ENCODE data around the gene ZBED3.

DNA sequence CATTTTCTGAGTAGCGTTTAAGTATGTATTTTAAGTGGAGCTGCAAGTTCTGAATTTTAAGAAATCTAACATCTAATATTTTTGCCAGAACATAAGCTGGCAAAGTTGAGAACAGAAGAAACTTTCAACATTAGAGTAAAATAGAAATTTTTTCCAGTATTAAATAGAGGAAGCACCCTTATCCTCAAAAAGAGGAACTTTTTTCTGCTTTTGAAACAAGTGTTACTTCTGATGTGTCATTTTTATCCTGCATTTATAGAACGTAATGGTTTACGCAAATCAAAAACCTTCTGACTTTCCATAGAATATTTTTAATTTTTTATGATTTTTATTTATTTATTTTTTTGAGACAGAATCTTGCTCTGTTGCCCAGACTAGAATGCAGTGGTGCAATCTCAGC, 21.8 kb downstream of the ZBED3 start:
- no peak for TF ChIP-seq POLR2A (IDR thresholded peaks at IDR 0.05; ENCODE audit: low read depth)
- no peak for TF ChIP-seq POLR2AphosphoS5 (IDR thresholded peaks at IDR 0.05)

Data from esophagus muscularis mucosa (tissue), 2 donors.